Subcutaneous adipose tissue (tissue), 4 donors: ENCODE results near the gene ANKS1B. TPM values are rescaled to one million over a fixed set of nuclear protein-coding genes. Genes with fewer than 3 reads are reported as not detected.

ENCODE experiments used
- CTCF ChIP-seq: fragments of 450-650 bp; IDR thresholded peaks from one replicate; pipeline ENCODE4 v1.5.1; 2016; ENCODE audit warnings: low read depth, mild to moderate bottlenecking, control low read depth, antibody characterized with exemption, moderate library complexity
- total RNA-seq, 4 donors: library from RNA; depleted of rRNA; stranded (reverse); fragments of >200 nt; gene quantifications; one replicate each; pipeline ENCODE4 v1.1.0, GENCODE V29; 2016

The ANKS1B gene
- total RNA-seq, 4 donors from 2014 or later, result 4.5 to 15.4 (median 10.1) TPM

GRCh38 chr12:99609455-99610181, 375.1 kb downstream of the ANKS1B start:
- TF ChIP-seq CTCF, result no peak

- no peak for TF ChIP-seq CTCF
These were observed 384.3 kb downstream of the ANKS1B start for GRCh38 chr12:99600388-99600787.

- TF ChIP-seq CTCF, result no peak
These were observed 386.0 kb downstream of the ANKS1B start for GRCh38 chr12:99598785-99599184.

GRCh38 chr12:99596762-99597161, 388.0 kb downstream of the ANKS1B start:
- TF ChIP-seq CTCF, result no peak

GRCh38 chr12:99573980-99574379, 410.8 kb downstream of the ANKS1B start:
- TF ChIP-seq CTCF, result no peak

- no peak for TF ChIP-seq CTCF
These were observed 417.7 kb downstream of the ANKS1B start for GRCh38 chr12:99567072-99567471.

- no peak for TF ChIP-seq CTCF
These were observed 426.6 kb downstream of the ANKS1B start for GRCh38 chr12:99558109-99558508.
